Smooth muscle cell of the brain vasculature (primary cell): Measurements from ENCODE around the gene SENP1.

ENCODE experiments used
- DNase-seq: peaks from one replicate; pipeline ENCODE4 v3.0.0-alpha.2; 2012; ENCODE audit warnings: low read depth, low spot score

The SENP1 gene

GRCh38 chr12:48017921-48018617 lies 87.8 kb downstream of the SENP1 start:
- DNase-seq = no peak

- DNase-seq = no peak
Observed at GRCh38 chr12:48017496-48017895, 88.4 kb downstream of the SENP1 start.

DNA sequence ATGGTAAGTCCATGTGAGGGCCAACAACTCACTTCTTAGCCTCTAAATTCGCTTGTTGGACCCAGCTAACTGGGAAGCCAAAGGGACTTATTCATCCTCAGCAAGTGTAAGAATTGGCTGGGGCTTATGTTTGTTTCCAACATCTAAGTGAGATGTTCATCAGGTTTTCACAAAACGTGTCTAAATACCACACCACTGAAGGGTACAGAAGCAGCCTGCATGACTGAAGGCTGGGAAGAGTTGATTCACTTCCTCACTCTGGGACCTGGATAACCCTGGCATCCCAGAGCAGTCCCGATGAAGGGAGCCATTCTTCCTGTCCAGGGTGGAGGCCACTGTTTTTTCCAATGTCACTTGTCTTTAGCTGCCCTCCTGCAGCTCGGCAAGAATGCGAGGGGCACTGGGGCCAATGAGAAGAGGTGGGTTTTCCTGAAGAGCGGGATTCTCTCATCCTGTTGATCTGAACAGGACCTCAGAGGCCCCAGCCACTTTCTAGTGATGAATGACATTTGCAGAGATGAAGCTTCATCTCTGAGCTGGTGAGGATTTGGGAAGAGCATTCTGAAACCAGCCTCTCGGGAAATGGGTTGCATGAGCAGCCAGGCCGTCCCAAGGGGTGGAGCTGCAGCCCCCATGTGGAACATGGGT lies 89.4 kb downstream of the SENP1 start:
- no peak for DNase-seq

DNA sequence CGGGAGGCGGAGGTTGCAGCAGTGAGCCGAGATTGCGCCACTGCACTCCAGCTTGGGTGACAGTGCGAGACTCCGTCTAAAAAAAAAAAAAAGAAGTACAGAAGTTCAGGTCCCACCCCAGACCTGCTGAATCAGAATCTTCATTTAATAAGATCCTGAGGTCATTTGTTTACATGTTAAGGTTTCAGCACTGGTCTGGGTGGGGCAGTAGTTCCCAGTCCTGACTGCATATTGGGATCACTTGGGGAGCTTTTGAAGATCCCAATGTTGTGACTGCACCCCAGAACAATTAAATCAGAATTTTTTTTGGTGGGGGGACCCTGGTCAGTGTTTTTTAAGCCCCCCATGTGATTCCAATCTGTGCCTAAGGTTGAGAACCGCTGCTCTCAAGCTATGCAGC lies 89.9 kb downstream of the SENP1 start:
- DNase-seq = no peak

GRCh38 chr12:48015129-48015528 lies 90.8 kb downstream of the SENP1 start:
- DNase-seq = no peak

DNA sequence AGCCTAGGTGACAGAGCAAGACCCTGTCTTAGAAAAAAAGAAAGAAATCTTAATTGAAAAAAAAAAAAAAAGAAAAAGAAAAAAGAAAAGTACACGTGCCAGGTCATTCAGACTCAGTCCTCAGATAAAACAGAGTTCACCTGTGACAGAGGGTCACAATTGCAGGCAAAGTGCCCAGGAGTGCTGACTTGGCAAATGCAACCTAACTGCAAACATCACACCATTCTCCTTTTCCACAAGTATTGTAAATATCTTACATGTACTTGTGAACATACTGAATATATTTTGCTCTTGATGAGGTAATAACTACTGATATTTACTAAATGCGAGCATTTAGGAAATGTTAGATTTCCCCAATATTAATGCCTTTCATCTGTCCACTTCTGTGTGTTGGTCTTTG lies 92.6 kb downstream of the SENP1 start:
- DNase-seq = no peak

- no peak for DNase-seq
Observed at GRCh38 chr12:48012070-48012469, 93.8 kb downstream of the SENP1 start.

GRCh38 chr12:48010366-48010970 lies 95.4 kb downstream of the SENP1 start:
- DNase-seq = no peak

DNA sequence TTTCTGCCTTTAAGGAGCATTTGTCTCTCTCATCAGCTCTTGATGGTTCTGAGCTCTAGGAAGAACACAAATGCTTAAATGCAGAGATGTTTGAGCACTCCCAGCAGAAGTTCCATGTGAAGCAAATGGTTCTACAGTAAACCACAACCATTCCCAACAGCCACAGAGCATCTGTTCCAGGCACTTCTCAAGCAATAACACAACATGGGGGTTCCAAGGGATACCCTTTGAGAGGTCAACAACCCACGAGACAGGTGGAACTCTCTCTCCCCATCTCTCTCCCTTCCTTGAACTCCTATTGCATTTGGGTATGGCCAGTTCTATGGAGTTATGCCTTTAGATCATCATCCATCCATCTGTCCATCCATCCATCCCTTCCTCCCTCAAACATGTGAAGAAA lies 96.4 kb downstream of the SENP1 start:
- DNase-seq = no peak

GRCh38 chr12:48008950-48009349 lies 96.9 kb downstream of the SENP1 start:
- no peak for DNase-seq

- DNase-seq = no peak
Observed at GRCh38 chr12:48008349-48008748, 97.5 kb downstream of the SENP1 start.

- DNase-seq = no peak
Observed at GRCh38 chr12:48007206-48007605, 98.7 kb downstream of the SENP1 start.

DNA sequence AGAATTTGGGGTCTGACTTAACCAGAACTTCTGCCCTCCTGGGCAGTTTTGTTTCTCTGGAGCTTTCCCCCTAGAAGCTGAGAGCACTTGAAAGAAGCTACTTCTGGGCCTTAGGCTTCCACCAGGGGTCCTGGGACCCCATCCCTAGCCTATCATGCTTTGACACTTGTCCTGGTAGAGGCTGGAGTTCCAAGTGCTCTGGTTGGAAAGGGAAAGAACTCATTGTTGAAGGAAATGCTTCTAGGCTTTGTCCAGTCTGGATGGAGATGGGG lies 100.2 kb downstream of the SENP1 start:
- DNase-seq = no peak

DNA sequence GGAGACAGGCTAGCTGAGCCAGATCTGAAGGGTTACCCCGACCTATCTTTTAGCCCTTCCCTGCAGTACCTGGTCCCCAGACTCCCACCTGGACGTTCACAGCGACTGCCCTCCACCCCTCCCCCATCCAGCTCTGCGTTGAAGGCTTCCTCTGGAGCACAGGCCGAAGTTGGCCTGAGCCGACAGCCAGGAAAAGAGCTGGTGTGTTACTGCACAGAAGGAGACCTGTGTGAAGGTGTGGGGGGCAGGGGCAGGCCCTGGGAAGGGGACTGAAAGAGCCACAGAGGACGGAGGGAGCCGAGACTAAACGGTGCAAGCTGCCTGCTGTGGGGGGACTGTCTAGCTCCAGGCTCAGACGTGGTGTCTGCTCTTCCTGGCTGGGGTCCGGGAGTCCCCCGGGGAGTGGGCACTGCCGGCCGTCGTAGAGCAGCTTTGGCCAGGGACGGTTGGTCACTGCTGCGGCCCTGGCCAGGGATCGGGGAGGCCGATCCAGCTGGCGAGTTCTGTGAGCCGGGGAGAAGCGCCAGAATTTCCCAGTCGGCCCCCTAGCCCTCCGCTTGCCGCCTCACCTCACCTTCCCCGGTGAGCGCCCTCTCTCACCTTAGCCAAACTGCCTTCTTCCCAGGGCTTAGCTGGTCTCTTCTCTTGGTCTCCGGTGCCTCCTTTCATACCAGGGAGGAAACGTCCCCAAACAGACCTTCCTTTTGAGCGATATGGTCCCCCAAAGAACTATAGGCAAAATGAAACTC lies 100.7 kb downstream of the SENP1 start:
- no peak for DNase-seq

DNA sequence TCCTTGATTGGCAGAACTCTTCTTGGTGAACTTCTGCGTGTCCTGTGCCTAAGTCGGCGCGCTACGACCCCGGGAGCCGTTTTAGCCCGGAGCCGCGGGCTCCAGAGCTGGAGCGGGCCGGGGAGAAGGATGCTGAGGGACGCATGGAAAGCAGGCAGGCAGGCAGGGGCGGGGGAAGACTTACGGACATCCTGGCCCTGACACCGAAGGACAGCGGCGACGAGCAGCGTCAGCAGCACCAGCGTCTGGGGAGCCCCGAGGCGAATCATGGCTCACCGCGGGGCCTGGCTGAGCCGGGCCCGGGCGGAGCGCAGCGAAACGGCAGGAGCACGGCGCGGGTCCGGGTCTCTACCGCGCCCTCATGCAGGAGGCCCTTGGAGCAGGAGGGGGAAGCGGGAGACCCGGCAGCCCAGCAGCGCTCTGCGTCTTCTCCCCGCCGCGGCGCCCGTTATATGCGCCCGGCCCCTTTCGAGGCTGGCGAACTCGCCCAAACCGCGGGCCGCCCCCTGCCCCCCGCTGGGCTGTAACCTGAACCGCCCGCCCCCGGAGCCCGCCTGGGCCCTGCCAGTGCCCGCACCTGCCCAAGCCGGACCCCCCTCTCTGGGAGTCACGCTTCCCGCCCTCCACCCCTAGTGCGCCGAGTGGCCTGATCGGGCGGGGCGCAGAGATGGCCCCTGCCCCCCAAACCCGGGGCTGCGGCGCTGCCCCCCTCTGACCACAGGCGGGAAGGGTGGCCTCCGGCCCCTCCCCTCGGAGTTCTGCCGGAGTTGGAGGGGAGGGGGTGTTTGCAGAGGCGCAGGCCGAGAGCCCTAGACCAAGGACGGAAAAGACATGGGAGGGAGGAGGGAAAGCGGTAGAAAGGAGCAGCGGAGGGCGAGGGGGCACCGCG lies 101.6 kb downstream of the SENP1 start, which contains the start of gene COL2A1:
Gene COL2A1 (minus strand): TSS at position 424 of the 889 bp plus-strand sequence. CDS start 155 bp downstream, at position 269.
- DNase-seq = no peak

GRCh38 chr12:48003226-48004052 lies 102.4 kb downstream of the SENP1 start:
- no peak for DNase-seq

DNA sequence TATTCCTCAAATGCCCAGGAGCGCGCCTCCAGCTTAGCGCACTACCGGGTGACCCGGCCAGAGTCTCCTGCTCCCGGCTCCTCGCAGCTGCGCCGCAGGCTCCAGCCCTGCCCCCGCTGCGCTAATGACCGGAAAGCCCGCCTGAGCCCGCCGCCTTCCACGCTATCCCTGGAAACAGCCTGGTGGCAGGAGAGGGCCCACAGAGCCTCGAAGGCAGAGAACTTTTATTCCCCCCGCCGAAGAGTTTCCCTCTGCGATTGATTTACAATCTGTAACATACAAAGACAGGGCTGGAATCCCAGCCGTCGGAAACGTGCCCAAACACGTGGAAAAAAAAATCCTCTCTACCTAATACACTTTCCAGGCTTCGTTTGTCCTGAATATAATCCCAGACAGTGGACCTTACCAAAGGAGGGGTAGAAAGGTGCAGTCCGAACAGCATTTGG lies 103.1 kb downstream of the SENP1 start:
- DNase-seq = no peak

DNA sequence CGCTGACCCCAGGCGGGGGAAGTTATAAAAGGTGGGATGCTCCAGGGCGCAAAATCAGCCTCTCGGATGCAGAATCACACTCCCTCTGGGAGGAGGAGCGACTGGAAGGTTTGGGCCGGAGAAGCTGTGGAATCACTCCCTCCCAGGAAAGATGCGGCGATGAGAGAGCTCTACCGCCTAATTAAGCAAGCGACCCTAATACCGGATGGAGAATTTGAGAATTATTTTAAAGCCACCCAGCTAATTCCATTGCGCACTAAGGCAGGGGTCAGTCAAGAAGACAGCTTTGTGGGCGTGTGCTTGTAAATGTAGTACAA lies 103.5 kb downstream of the SENP1 start:
- no peak for DNase-seq

GRCh38 chr12:48001505-48002413 lies 104.1 kb downstream of the SENP1 start:
- no peak for DNase-seq
